MCF 10A (cell line): ENCODE results near the gene MN1. TPM values are rescaled to one million over a fixed set of nuclear protein-coding genes. Genes with fewer than 3 reads are reported as not detected.

Experiments
- BruUV-seq: library from RNA; stranded (reverse); fragments of 400-500 nt; replicated peaks from 2 replicates; lab custom pipeline; 2021; lab: Mats Ljungman, UMichigan
- CTCF ChIA-PET: fragments of 300-600 bp; sonication (Branson Sonifier 250); formaldehyde crosslinking; extraction: SDS; loops from one replicate; lab custom pipeline; 2021; ENCODE audit warnings: antibody characterized with exemption, inconsistent platforms; lab: Yijun Ruan, JAX
- POLR2A ChIA-PET: fragments of 300-600, 350-650 bp; sonication (Branson Sonifier 250); formaldehyde crosslinking; extraction: SDS; loops from one replicate; lab custom pipeline; 2020; ENCODE audit warnings: antibody characterized with exemption, inconsistent platforms; lab: Yijun Ruan, JAX
- DNase-seq: peaks from one replicate; pipeline ENCODE4 v3.0.0-alpha.2; 2018; ENCODE audit not compliant: unreplicated experiment
- H3K27ac Mint-ChIP-seq: one replicate; pipeline ENCODE4 v1.8.0; 2022; ENCODE audit warnings: mild to moderate bottlenecking, low read depth, mixed read lengths; ENCODE audit not compliant: unreplicated experiment
- H3K27me3 Mint-ChIP-seq: one replicate; pipeline ENCODE4 v1.8.0; 2022; ENCODE audit warnings: mixed read lengths; ENCODE audit not compliant: insufficient read depth, unreplicated experiment
- H3K36me3 Mint-ChIP-seq: one replicate; pipeline ENCODE4 v1.8.0; 2022; ENCODE audit warnings: mild to moderate bottlenecking, moderate library complexity, mixed read lengths; ENCODE audit not compliant: insufficient read depth, unreplicated experiment
- H3K4me1 Mint-ChIP-seq: one replicate; pipeline ENCODE4 v1.8.0; 2022; ENCODE audit warnings: mixed read lengths; ENCODE audit not compliant: insufficient read depth, unreplicated experiment
- H3K4me3 Mint-ChIP-seq: one replicate; pipeline ENCODE4 v1.8.0; 2022; ENCODE audit warnings: mild to moderate bottlenecking, moderate library complexity, mixed read lengths; ENCODE audit not compliant: unreplicated experiment
- H3K9me3 Mint-ChIP-seq: one replicate; pipeline ENCODE4 v1.8.0; 2022; ENCODE audit warnings: mixed read lengths; ENCODE audit not compliant: unreplicated experiment
- CTCF ChIP-seq: fragments of 200-600 bp; IDR thresholded peaks from one replicate; pipeline ENCODE4 v1.8.0; 2022; ENCODE audit warnings: antibody characterized with exemption, mild to moderate bottlenecking; ENCODE audit not compliant: unreplicated experiment
- intact Hi-C: fragments of 100-400 bp; cut with micrococcal nuclease; formaldehyde crosslinking; loops from 2 replicates; pipeline ENCODE4 v1.14.1; 2022
- total RNA-seq: library from RNA; stranded (reverse); gene quantifications from 2 replicates; pipeline ENCODE4 v1.2.3, GENCODE V29; 2022

The MN1 gene
- total RNA-seq, 1 experiment from 2014 or later = 3.9 TPM

DNA sequence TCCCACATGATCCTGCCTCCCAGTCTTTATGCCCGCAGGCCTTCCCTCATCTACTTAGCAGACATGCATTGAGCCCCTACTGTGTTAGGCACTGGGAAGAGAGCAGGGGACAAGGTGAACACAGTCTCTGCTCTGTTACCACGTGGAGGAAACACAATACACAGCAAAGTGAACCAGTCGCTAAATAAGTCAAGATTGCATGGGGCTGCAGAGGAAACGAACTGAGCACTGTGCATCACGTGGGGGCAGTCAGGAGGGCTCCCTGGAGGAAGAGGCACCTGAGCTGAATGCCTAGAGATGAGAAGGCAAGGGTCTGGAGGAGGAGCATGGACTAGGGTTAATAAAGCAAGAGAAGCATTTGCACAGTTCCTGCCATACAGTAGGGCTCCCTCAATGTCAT lies 102.7 kb downstream of the MN1 start:
- no TSS peak for BruUV-seq

More for the DNA sequence above, 102.7 kb downstream of the MN1 start:
- peaks cover 7% of the 10 kb centered on the region for H3K9me3 Mint-ChIP-seq
- H3K27me3 Mint-ChIP-seq = no peaks in the 10 kb centered on the region
- no peaks in the 10 kb centered on the region for H3K4me1 Mint-ChIP-seq
- no peak for TF ChIP-seq CTCF
- POLR2A ChIA-PET = no interaction called here
- intact Hi-C loops = no loop called here
- DNase-seq = no peak
- H3K4me3 Mint-ChIP-seq = no peak overlapping the region
- CTCF ChIA-PET = no interaction called here
- no peaks in the 10 kb centered on the region for H3K36me3 Mint-ChIP-seq
- H3K27ac Mint-ChIP-seq = no peak overlapping the region

Other genes starting within 250 kb of the MN1 start
- gene PITPNB, start 117.5 kb upstream of the MN1 start, total RNA-seq = 93.1 and 124 TPM in 2 replicates